Mucosa of rectum (tissue), 2 donors: Measurements from ENCODE around the gene ACOXL.

Experiments
- H3K27ac ChIP-seq, 2 donors: one replicate each; pipeline ENCODE4 v1.7.0; 2013; ENCODE audit warnings: inconsistent platforms in 2 of 2, low read depth in 2 of 2, low read length in 2 of 2
- H3K27me3 ChIP-seq, 2 donors: one replicate each; pipeline ENCODE4 v1.7.0; 2013; ENCODE audit warnings: low read length in 2 of 2; ENCODE audit not compliant: control insufficient read depth in 2 of 2, insufficient read depth in 2 of 2
- H3K36me3 ChIP-seq, 2 donors: one replicate each; pipeline ENCODE4 v1.7.0; 2013; ENCODE audit warnings: low read length in 2 of 2; ENCODE audit not compliant: control insufficient read depth in 2 of 2, insufficient read depth in 2 of 2
- H3K4me1 ChIP-seq, 2 donors: one replicate each; pipeline ENCODE4 v1.7.0; 2013; ENCODE audit warnings: low read length in 2 of 2, mild to moderate bottlenecking in 1 of 2; ENCODE audit not compliant: control insufficient read depth in 2 of 2, insufficient read depth in 2 of 2
- H3K4me3 ChIP-seq, 2 donors: one replicate each; pipeline ENCODE4 v1.7.0; 2013; ENCODE audit warnings: low read length in 2 of 2
- H3K9ac ChIP-seq, 2 donors: one replicate each; pipeline ENCODE4 v1.7.0; 2013; ENCODE audit warnings: low read length in 2 of 2, low read depth in 1 of 2, mild to moderate bottlenecking in 1 of 2
- H3K9me3 ChIP-seq, 2 donors: one replicate each; pipeline ENCODE4 v1.7.0; 2013; ENCODE audit warnings: low read length in 2 of 2; ENCODE audit not compliant: control insufficient read depth in 2 of 2
- donor health status: healthy.
- donor health status: Normal muscosa, but diverticular disease.

The ACOXL gene

GRCh38 chr2:110837446-110838409 lies 105.4 kb downstream of the ACOXL start:
- no peaks in the 10 kb centered on the region for H3K36me3 ChIP-seq
- H3K27ac ChIP-seq, result no peak overlapping the region
- H3K9ac ChIP-seq, result no peak overlapping the region
- H3K4me3 ChIP-seq, result no peak overlapping the region
- no peaks in the 10 kb centered on the region for H3K27me3 ChIP-seq
- H3K4me1 ChIP-seq, result no peaks in the 10 kb centered on the region
- H3K9me3 ChIP-seq, result no peaks in the 10 kb centered on the region

GRCh38 chr2:110838657-110839384 lies 106.4 kb downstream of the ACOXL start:
- H3K9me3 ChIP-seq, result no peaks in the 10 kb centered on the region
- no peaks in the 10 kb centered on the region for H3K36me3 ChIP-seq
- H3K27ac ChIP-seq, result no peak overlapping the region
- no peak overlapping the region for H3K4me3 ChIP-seq
- H3K4me1 ChIP-seq, result no peaks in the 10 kb centered on the region
- H3K27me3 ChIP-seq, result no peaks in the 10 kb centered on the region
- no peak overlapping the region for H3K9ac ChIP-seq

- H3K4me1 ChIP-seq, result no peaks in the 10 kb centered on the region
- no peak overlapping the region for H3K27ac ChIP-seq
- no peaks in the 10 kb centered on the region for H3K27me3 ChIP-seq
- no peaks in the 10 kb centered on the region for H3K9me3 ChIP-seq
- H3K9ac ChIP-seq, result no peak overlapping the region
- no peaks in the 10 kb centered on the region for H3K36me3 ChIP-seq
- H3K4me3 ChIP-seq, result no peak overlapping the region
Measured at GRCh38 chr2:110840508-110840907, 108.1 kb downstream of the ACOXL start.

GRCh38 chr2:110842048-110842447 lies 109.7 kb downstream of the ACOXL start:
- Histone ChIP-seq H3K27me3 (no peaks in the 10 kb centered on the region), H3K9ac (no peak overlapping the region), H3K9me3 (no peaks in the 10 kb centered on the region), H3K4me1 (no peaks in the 10 kb centered on the region), H3K27ac (no peak overlapping the region), H3K36me3 (no peaks in the 10 kb centered on the region), H3K4me3 (no peak overlapping the region)

- Histone ChIP-seq H3K27ac (no peak overlapping the region), H3K4me1 (no peaks in the 10 kb centered on the region), H3K9me3 (no peaks in the 10 kb centered on the region), H3K27me3 (no peaks in the 10 kb centered on the region), H3K4me3 (no peak overlapping the region), H3K36me3 (no peaks in the 10 kb centered on the region), H3K9ac (no peak overlapping the region)
Measured at GRCh38 chr2:110843496-110843895, 111.1 kb downstream of the ACOXL start.

- Histone ChIP-seq H3K9ac (no peak overlapping the region), H3K9me3 (no peaks in the 10 kb centered on the region), H3K4me3 (no peak overlapping the region), H3K27me3 (no peaks in the 10 kb centered on the region), H3K27ac (no peak overlapping the region), H3K4me1 (no peaks in the 10 kb centered on the region), H3K36me3 (no peaks in the 10 kb centered on the region)
Measured at GRCh38 chr2:110843959-110844510, 111.7 kb downstream of the ACOXL start.

GRCh38 chr2:110847651-110848050 lies 115.3 kb downstream of the ACOXL start:
- no peak overlapping the region for H3K9ac ChIP-seq
- no peaks in the 10 kb centered on the region for H3K36me3 ChIP-seq
- H3K4me3 ChIP-seq, result no peak overlapping the region
- no peaks in the 10 kb centered on the region for H3K27me3 ChIP-seq
- no peak overlapping the region for H3K27ac ChIP-seq
- no peaks in the 10 kb centered on the region for H3K4me1 ChIP-seq
- no peaks in the 10 kb centered on the region for H3K9me3 ChIP-seq

- Histone ChIP-seq H3K36me3 (no peaks in the 10 kb centered on the region), H3K9ac (no peak overlapping the region), H3K9me3 (no peaks in the 10 kb centered on the region), H3K4me3 (no peak overlapping the region), H3K27me3 (no peaks in the 10 kb centered on the region), H3K4me1 (no peaks in the 10 kb centered on the region), H3K27ac (no peak overlapping the region)
Measured at GRCh38 chr2:110848071-110848470, 115.7 kb downstream of the ACOXL start.

- no peaks in the 10 kb centered on the region for H3K27me3 ChIP-seq
- no peak overlapping the region for H3K9ac ChIP-seq
- no peaks in the 10 kb centered on the region for H3K36me3 ChIP-seq
- no peak overlapping the region for H3K27ac ChIP-seq
- no peaks in the 10 kb centered on the region for H3K9me3 ChIP-seq
- H3K4me3 ChIP-seq, result no peak overlapping the region
- H3K4me1 ChIP-seq, result no peaks in the 10 kb centered on the region
Measured at GRCh38 chr2:110848519-110849030, 116.2 kb downstream of the ACOXL start.

- Histone ChIP-seq H3K27ac (no peak overlapping the region), H3K36me3 (no peaks in the 10 kb centered on the region), H3K4me3 (no peak overlapping the region), H3K4me1 (no peaks in the 10 kb centered on the region), H3K9ac (no peak overlapping the region), H3K27me3 (no peaks in the 10 kb centered on the region), H3K9me3 (no peaks in the 10 kb centered on the region)
Measured at GRCh38 chr2:110851531-110851930, 119.2 kb downstream of the ACOXL start.
